Mesothelial cell of epicardium (in vitro differentiated cells): Measurements from ENCODE around the gene IQSEC2. TPM values are rescaled to one million over a fixed set of nuclear protein-coding genes. Genes with fewer than 3 reads are reported as not detected.

Source experiments
- DNase-seq, 2 experiments: peaks; one replicate each; pipeline ENCODE4 v3.0.0; 2021; ENCODE audit warnings: low spot score in 2 of 2; ENCODE audit not compliant: unreplicated experiment in 2 of 2
- H3K27ac Mint-ChIP-seq: 2 replicates; pipeline ENCODE4 v1.8.0; 2021; ENCODE audit warnings: mixed read lengths
- H3K27me3 Mint-ChIP-seq: 2 replicates; pipeline ENCODE4 v1.8.0; 2021; ENCODE audit warnings: low read depth, mixed read lengths
- H3K36me3 Mint-ChIP-seq: 2 replicates; pipeline ENCODE4 v1.8.0; 2021; ENCODE audit warnings: mixed read lengths
- H3K4me1 Mint-ChIP-seq: 2 replicates; pipeline ENCODE4 v1.8.0; 2021; ENCODE audit warnings: mixed read lengths
- H3K4me3 Mint-ChIP-seq: 2 replicates; pipeline ENCODE4 v1.8.0; 2021; ENCODE audit warnings: mild to moderate bottlenecking, moderate library complexity, mixed read lengths
- H3K9me3 Mint-ChIP-seq: 2 replicates; pipeline ENCODE4 v1.8.0; 2021; ENCODE audit warnings: mixed read lengths
- total RNA-seq: library from RNA; stranded (reverse); gene quantifications from 3 replicates; pipeline ENCODE4 v1.2.1, GENCODE V29; 2021
- TF ChIP-seq, protein P1 (sequence below): fragments of 200-600 bp; sonication (generic); IDR thresholded peaks from one replicate; pipeline ENCODE4 v1.5.0; 2021; ENCODE audit warnings: antibody characterized with exemption; ENCODE audit not compliant: unreplicated experiment

Gene IQSEC2
- total RNA-seq, 1 donor from 2014 or later: 23.0 TPM

DNA sequence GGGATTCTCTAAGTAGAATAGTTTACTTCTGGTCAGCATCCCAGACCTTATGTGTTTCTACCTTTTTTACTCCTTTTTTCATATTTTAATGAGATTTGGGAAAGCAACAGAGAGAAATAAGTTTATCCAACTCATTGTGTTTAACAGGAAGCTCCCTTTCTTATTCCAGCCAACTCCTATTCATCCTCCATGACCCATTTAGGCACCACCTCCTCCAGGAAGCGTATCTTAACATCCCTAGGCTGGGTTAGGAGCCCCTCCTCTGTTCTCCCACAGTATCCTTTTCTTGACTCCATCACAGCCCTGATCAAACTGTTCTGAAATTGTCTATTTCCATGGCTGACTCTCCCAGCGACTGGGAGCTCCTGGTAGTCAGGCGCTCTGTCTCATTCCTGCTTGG lies 18.8 kb upstream of the IQSEC2 start:
- Mint-ChIP-seq H3K27ac (no peak overlapping the region), H3K27me3 (no peaks in the 10 kb centered on the region), H3K36me3 (no peaks in the 10 kb centered on the region), H3K9me3 (peaks cover 18% of the 10 kb centered on the region), H3K4me3 (no peak overlapping the region), H3K4me1 (no peaks in the 10 kb centered on the region)
- no peak for DNase-seq
- TF ChIP-seq, protein P1, sequence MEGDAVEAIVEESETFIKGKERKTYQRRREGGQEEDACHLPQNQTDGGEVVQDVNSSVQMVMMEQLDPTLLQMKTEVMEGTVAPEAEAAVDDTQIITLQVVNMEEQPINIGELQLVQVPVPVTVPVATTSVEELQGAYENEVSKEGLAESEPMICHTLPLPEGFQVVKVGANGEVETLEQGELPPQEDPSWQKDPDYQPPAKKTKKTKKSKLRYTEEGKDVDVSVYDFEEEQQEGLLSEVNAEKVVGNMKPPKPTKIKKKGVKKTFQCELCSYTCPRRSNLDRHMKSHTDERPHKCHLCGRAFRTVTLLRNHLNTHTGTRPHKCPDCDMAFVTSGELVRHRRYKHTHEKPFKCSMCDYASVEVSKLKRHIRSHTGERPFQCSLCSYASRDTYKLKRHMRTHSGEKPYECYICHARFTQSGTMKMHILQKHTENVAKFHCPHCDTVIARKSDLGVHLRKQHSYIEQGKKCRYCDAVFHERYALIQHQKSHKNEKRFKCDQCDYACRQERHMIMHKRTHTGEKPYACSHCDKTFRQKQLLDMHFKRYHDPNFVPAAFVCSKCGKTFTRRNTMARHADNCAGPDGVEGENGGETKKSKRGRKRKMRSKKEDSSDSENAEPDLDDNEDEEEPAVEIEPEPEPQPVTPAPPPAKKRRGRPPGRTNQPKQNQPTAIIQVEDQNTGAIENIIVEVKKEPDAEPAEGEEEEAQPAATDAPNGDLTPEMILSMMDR: no peak

DNA sequence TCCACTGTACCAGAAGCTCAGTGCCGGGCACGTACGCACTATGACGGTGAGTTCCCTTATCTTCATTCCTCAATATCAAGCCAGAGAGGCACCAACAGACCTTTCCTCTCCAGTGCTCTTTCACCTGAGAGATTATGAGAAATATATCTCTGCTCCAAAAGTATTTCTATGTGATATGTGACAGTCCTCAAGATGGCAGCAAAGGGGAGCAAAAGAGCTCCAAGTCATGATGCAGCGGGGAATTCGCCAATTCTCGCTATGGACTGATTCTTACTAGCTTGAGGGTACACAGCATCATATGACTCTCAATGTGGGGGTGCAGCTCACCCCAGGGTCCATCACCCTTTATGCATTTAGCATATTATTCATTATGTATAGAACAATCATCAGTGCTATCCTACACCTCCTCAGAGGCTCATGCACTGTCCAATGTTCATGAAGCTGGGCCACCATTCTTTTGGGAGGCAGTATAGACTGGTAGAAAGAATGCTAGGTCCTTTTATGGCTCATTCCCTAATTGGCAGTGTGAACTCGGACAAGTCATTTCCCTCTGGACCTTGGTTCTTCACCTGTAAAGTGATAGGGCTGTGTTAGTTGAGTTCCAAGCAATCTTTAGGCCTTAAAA lies 12.8 kb upstream of the IQSEC2 start:
- no peak overlapping the region for H3K27ac Mint-ChIP-seq

DNA sequence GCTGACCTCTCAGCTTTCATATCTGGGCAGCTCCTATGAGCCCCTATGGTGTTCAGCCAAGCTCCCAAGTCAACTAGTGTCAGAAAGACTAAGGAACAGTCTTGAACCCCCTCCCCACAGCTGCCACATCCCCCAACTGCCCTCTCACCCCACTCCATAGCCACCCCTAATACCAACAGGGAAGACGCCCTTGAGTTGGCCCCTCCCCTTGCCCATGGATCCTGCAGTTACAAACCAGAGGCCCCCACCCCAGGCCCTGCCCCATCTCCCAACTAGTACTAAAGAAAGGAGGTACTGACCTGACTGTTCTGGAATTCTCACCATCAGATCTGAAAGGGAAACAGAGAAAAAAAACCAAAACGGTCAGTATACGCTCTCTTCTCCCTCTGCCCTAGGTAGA lies 10.2 kb upstream of the IQSEC2 start:
- TF ChIP-seq, protein P1: no peak
- no peaks in the 10 kb centered on the region for H3K27me3 Mint-ChIP-seq
- DNase-seq: no peak
- H3K9me3 Mint-ChIP-seq: peaks cover 7% of the 10 kb centered on the region
- peaks cover 13% of the 10 kb centered on the region for H3K4me1 Mint-ChIP-seq
- no peaks in the 10 kb centered on the region for H3K36me3 Mint-ChIP-seq
- H3K4me3 Mint-ChIP-seq: no peak overlapping the region
- H3K27ac Mint-ChIP-seq: no peak overlapping the region

More for the DNA sequence above, 12.8 kb upstream of the IQSEC2 start:
- no peak for DNase-seq
- TF ChIP-seq, protein P1: no peak
- H3K4me3 Mint-ChIP-seq: no peak overlapping the region
- H3K36me3 Mint-ChIP-seq: no peaks in the 10 kb centered on the region
- peaks cover 5% of the 10 kb centered on the region for H3K4me1 Mint-ChIP-seq
- H3K9me3 Mint-ChIP-seq: peaks cover 15% of the 10 kb centered on the region
- H3K27me3 Mint-ChIP-seq: no peaks in the 10 kb centered on the region

DNA sequence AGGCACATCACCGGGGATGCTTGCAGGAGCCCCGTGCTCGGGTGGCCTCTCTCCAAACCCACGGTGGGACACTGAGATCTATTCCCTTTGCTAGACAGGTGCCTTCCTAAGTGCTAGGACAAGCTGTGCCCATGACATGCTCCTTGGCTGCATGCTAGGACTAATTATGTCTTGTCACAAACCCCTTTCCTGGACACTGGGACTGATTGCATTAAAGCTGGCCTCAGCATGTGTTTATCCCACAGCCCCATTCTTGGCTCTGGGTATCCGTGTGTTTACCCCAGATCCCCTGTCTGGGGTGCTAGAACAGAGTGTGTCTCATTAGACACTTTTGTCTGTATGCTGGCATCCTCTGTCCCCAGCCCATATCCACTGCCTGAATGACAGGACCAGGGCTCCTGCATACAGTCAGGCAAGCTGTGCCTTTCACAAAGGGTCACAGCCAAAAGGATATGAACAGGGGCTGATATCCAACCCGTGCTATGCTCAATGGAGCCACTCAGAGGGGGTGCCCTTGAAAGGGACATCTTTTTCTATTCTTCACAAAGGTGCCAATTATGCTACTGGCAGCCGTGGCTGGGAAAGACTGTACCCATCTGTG lies 9.2 kb upstream of the IQSEC2 start:
- no peaks in the 10 kb centered on the region for H3K27me3 Mint-ChIP-seq

DNA sequence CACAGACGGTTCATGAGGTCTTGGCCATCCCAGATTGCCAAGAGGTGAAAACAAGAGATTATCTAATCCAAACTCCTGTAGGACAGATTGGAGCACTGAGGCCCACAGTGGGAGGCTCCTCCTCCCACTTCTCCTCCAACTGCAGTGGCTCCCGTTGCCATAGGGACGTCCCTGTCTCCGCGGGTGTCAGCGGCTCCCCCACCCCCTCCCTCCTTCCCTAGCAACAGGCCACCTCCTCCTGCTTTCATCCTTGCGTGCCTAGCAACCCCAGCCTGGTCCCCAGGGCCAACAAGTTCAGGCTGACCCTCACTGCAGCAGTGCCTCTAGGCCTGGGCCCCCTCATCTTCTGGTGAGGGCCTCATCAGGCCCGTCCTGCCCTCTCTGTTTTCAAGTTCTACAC lies 6.8 kb upstream of the IQSEC2 start:
- Mint-ChIP-seq H3K27ac (no peak overlapping the region), H3K27me3 (no peaks in the 10 kb centered on the region), H3K36me3 (no peaks in the 10 kb centered on the region), H3K4me3 (no peak overlapping the region), H3K4me1 (peaks cover 21% of the 10 kb centered on the region), H3K9me3 (peaks cover 12% of the 10 kb centered on the region)
- TF ChIP-seq, protein P1: no peak
- DNase-seq: no peak

More for the DNA sequence above, 9.2 kb upstream of the IQSEC2 start:
- H3K4me3 Mint-ChIP-seq: no peak overlapping the region
- no peaks in the 10 kb centered on the region for H3K36me3 Mint-ChIP-seq
- TF ChIP-seq, protein P1: no peak
- DNase-seq: no peak
- H3K27ac Mint-ChIP-seq: no peak overlapping the region
- peaks cover 7% of the 10 kb centered on the region for H3K9me3 Mint-ChIP-seq
- H3K4me1 Mint-ChIP-seq: peaks cover 13% of the 10 kb centered on the region
